SHP77 treated with DMSO at 0.1 percent for 48 hours (cell line): ENCODE data around the gene TM4SF18.

ENCODE experiments used
- DNase-seq: peaks from one replicate; lab custom pipeline; 2025; lab: John Stamatoyannopoulos, UW

TM4SF18 gene

GRCh38 chr3:149330609-149331331 is 2.7 kb downstream of the TM4SF18 start:
- no peak for DNase-seq

- DNase-seq: no peak
Observed at GRCh38 chr3:149327156-149327555, 6.3 kb downstream of the TM4SF18 start.

DNA sequence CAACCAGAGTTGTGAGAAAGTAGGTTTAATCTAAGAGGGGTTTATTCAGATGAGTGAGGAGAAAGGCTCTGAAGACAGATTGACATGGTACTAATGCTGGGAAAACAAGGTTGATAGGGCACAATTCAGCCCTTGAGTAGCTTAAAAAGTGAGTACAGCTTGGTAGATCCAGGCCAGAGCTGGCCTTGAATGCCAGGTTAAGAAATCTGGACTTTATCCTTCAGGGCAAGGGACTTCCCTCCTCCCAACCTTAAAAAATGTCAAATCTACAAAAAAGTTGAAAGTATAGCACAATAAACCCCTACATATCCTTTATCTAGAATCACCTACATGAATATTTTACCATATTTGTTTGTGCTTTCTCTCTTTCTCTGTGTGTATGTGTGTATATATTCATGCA is 7.9 kb downstream of the TM4SF18 start:
- no peak for DNase-seq

DNA sequence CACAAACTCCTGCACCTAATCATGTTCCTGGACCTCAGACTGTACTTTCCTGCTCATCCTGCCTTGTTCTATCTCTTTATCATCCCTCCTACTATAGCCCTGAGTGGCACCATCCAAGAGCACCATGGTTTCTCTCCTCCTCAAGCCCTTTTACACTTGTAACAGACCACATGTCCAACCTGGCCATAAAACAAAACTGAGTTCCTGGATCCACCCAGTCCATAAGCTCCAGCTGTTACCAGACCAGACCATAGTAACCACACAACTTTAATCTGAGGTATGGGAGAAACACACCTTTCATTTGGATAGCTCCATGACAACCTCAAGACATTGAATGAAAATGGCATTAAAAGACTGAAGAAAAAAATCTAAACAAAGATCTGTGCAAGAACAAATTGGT is 9.1 kb downstream of the TM4SF18 start:
- no peak for DNase-seq

DNA sequence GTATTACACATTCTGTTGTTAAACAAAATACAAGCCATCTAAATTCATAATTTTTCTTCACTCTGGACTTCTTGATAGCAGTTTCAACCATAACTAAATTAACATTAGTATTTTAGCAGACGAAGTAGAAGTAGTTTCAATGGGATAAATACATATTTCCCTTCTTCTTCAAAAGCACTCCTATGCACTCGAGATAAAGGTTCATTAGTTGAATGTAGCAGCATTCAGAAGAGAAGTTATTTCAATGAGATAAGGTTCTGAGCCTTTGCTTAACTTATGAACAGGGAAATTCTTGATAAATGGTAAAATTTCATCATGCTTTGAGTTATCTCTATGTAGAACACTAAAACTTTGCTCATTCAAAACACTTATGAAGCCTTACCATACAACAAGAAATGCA is 11.8 kb downstream of the TM4SF18 start:
- DNase-seq: no peak

- DNase-seq: no peak
Observed at GRCh38 chr3:149321136-149321535, 12.3 kb downstream of the TM4SF18 start.

DNA sequence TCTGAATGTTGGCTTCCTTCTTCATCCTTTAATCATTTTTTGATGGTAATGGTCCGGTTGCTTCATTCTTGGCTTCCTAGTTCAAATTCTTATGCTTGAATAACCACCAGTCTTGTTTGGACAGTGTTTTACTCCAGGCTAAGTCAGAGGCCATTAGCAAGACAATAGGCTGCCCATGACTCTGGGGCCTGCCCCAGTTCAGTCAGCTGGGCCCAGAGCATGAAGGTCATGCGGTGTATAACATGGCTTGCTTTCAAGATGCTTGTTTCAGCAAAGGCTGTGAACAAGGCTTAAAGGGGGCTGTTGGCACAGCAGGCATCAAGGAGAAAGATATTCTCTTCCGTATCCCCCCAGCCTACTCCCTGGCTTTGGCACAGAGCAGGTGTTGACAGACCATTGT is 13.7 kb downstream of the TM4SF18 start:
- no peak for DNase-seq

DNA sequence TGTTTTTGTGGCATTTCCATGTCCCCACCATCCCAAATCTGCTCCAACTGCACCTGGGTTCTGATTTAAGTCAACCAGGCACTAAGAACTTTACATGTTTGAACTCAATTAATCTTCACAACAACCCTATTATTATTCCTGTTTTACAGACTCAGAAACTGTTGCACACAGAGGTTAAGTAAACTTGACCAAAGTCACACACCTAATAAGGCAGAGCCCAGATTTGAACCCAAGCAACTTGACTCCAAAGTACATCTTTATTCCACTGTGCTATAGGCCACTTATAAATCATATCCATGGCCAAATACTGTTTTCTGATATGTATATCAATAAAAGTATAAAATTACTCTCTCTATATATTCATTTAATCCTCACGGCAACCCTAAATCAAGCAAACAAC is 16.4 kb downstream of the TM4SF18 start:
- DNase-seq: no peak

DNA sequence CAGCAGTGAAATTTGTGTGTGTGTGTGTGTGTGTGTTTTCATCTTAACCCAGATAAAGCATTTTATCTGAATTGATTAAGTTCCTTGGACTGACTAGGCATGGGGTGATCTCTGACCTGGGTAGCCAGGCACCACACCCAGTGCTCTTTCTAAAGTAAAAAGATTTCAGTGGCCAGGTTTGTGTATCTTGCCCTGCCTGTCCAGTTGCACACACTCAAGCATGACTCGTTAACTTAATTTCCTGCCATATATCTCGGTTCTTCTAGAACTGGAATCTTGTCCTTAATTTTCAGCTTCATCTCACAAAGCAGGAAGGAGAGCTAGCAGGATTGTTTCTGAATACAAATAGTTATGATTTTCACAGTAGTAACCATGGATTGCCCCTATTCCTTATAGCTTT is 17.0 kb downstream of the TM4SF18 start:
- no peak for DNase-seq

GRCh38 chr3:149315694-149316093 is 17.7 kb downstream of the TM4SF18 start:
- no peak for DNase-seq

- DNase-seq: no peak
Observed at GRCh38 chr3:149314807-149315578, 18.4 kb downstream of the TM4SF18 start.

- DNase-seq: no peak
Observed at GRCh38 chr3:149313542-149313941, 19.9 kb downstream of the TM4SF18 start.

DNA sequence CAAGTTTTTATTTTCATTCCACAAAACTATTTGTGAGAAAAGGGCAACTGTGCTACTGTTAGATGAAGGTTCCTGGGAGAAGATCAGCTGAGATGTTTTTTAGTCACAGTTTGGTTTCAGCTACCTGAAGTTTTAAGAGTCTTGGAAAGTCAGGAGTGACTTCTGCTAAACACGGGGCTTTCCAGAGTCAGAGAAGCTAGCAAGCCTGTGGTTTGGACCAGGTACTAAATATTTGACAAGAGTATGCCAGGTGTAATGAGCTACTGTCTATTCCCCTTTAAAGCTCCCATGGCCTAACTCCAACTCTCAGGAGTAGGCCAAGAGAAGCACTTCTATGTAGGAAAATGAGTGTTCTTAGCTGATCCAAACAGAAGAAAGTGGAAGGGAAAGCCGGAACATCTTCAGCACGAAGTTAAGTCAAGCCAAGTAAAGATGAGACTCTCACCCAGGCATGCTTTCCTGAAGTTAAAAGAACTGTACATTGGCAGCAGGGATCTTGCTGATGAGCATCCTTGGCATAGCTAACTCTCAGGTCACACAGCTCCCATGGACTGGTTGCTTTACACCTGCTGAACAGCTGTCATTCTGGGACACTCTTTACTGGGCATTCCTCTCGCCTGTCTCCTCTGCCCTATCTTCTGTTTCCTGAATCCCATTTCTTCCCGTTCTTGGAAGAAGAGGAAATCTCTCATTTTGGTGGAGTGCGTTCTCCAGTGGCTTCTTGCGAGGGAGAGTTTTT is 22.5 kb downstream of the TM4SF18 start:
- DNase-seq: no peak

- no peak for DNase-seq
Observed at GRCh38 chr3:149307435-149307783, 26.0 kb downstream of the TM4SF18 start.

DNA sequence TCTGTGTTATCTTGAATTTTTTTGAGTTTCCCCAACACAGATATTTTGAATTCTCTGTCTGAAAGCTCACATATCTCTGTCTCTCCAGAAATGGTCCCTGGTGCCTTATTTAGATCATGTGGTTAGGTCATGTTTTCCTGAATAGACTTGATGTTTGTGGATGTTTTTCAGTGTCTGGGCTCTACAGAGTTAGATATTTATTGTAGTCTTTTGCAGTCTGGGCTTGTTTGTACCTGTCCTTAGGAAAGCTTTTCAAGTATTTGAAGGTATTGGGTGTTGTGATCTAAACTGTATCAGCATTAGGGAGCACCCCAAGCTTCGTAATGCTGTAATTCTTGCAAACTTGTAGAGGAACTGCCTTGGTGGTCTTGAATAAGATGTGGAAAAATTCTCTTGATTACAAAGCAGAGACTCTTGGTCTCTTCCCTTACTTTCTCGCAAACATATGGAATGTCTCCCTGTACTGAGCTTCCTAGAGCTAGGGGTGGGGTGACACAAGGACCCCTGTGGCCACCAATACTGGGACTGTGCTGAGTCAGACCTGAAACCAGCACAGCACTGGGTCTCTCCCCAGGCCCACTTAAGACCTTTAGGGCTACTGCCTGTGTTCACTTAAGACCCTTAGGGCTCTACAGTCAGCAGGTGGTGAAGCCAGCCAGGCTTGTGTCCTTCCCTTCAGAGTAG is 26.5 kb downstream of the TM4SF18 start:
- no peak for DNase-seq

DNA sequence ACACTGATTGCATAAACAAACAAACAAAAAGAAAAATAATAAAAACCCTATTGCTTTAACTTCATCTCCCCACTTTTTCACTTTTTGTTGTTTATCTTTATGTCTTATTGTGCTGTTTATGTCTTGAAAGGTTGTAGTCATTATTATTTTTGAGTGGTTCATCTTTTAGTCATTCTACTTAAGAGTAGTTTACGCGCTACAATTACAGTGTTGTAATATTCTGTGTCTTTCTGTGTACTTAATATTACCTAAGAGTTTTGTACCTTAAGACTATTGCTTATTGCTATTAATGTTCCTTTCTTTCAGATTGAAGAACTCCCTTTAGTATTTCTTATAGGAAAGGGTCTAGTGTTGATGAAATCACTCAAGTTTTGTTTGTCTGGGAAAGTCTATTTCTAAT is 28.1 kb downstream of the TM4SF18 start:
- DNase-seq: no peak

- peak; percentile 55 for DNase-seq
Observed at GRCh38 chr3:149299938-149300801, 33.3 kb downstream of the TM4SF18 start.

GRCh38 chr3:149296972-149297371 is 36.5 kb downstream of the TM4SF18 start:
- no peak for DNase-seq

GRCh38 chr3:149292666-149293065 is 40.8 kb downstream of the TM4SF18 start:
- DNase-seq: no peak

GRCh38 chr3:149291178-149291577 is 42.3 kb downstream of the TM4SF18 start:
- DNase-seq: no peak

GRCh38 chr3:149288655-149289054 is 44.8 kb downstream of the TM4SF18 start:
- no peak for DNase-seq
